GM21528 (cell line): Measurements from ENCODE around the gene SH3PXD2B.
"Not testable (repeated sequence)": the region's sequence is repeated elsewhere in the genome, so short reads cannot be mapped to it uniquely, and the experiment has no call there.

ENCODE experiments used
- ATAC-seq: cut with Tn5 transposase; IDR thresholded peaks from one replicate; pipeline ENCODE4 v1.9.1; 2021; ENCODE audit warnings: mild to moderate bottlenecking, moderate library complexity; ENCODE audit not compliant: unreplicated experiment, low FRiP score

Gene SH3PXD2B

GRCh38 chr5:172347496-172348052 is 106.8 kb downstream of the SH3PXD2B start:
- no peak for ATAC-seq

- no peak for ATAC-seq
These were observed 108.4 kb downstream of the SH3PXD2B start for GRCh38 chr5:172345881-172346280.

- ATAC-seq: no peak
These were observed 109.4 kb downstream of the SH3PXD2B start for GRCh38 chr5:172344855-172345409.

- no peak for ATAC-seq
These were observed 110.6 kb downstream of the SH3PXD2B start for GRCh38 chr5:172343741-172344140.

GRCh38 chr5:172342918-172343317 is 111.4 kb downstream of the SH3PXD2B start:
- no peak for ATAC-seq

- no peak for ATAC-seq
These were observed 114.8 kb downstream of the SH3PXD2B start for GRCh38 chr5:172339264-172340180.

GRCh38 chr5:172336676-172337285 is 117.5 kb downstream of the SH3PXD2B start:
- no peak for ATAC-seq

GRCh38 chr5:172336264-172336663 is 118.1 kb downstream of the SH3PXD2B start:
- ATAC-seq: no peak

GRCh38 chr5:172335721-172336120 is 118.6 kb downstream of the SH3PXD2B start:
- no peak for ATAC-seq

- ATAC-seq: no peak
These were observed 119.7 kb downstream of the SH3PXD2B start for GRCh38 chr5:172334641-172335040.

- no peak for ATAC-seq
These were observed 120.1 kb downstream of the SH3PXD2B start for GRCh38 chr5:172334196-172334595.

- not testable (repeated sequence) for ATAC-seq
These were observed 127.4 kb downstream of the SH3PXD2B start for GRCh38 chr5:172326901-172327300.

- no peak for ATAC-seq
These were observed 128.9 kb downstream of the SH3PXD2B start for GRCh38 chr5:172325452-172325851.

- peak; percentile 61 for ATAC-seq
These were observed 132.0 kb downstream of the SH3PXD2B start for GRCh38 chr5:172322028-172322965.

- ATAC-seq: no peak
These were observed 132.7 kb downstream of the SH3PXD2B start for GRCh38 chr5:172321593-172321992.

GRCh38 chr5:172319708-172320441 is 134.4 kb downstream of the SH3PXD2B start:
- ATAC-seq: no peak

- ATAC-seq: no peak
These were observed 138.5 kb downstream of the SH3PXD2B start for GRCh38 chr5:172315587-172316493.

GRCh38 chr5:172313915-172314314 is 140.4 kb downstream of the SH3PXD2B start:
- ATAC-seq: no peak
